HEK293 (cell line): ENCODE measurements around the gene TBC1D8.

Experiments
- CTCF ChIP-seq: fragments of 450-650 bp; formaldehyde crosslinking; IDR thresholded peaks from 2 replicates; pipeline ENCODE4 v1.5.1; 2016; ENCODE audit warnings: missing biosample characterization, missing genetic modification characterization
- MEIS1 ChIP-seq: sonication (generic); formaldehyde crosslinking; IDR thresholded peaks from 2 replicates; pipeline ENCODE4 v1.8.1; 2022; ENCODE audit warnings: missing genetic modification reagents, mild to moderate bottlenecking, borderline replicate concordance
- REST ChIP-seq: fragments of 450-650 bp; formaldehyde crosslinking; IDR thresholded peaks from 2 replicates; pipeline ENCODE4 v1.5.1; 2016; ENCODE audit warnings: missing biosample characterization, missing genetic modification characterization
- WT1 ChIP-seq: fragments of 450-650 bp; formaldehyde crosslinking; IDR thresholded peaks from 2 replicates; pipeline ENCODE4 v1.5.1; 2016; ENCODE audit warnings: missing biosample characterization, missing genetic modification characterization
- ZNF335 ChIP-seq: fragments of 450-650 bp; formaldehyde crosslinking; conservative IDR thresholded peaks from 2 replicates; pipeline ENCODE4 v1.5.1; 2016; ENCODE audit warnings: missing biosample characterization, missing genetic modification characterization

GRCh38 chr2:100992262-100992661 is 158.9 kb downstream of the TBC1D8 start:
- TF ChIP-seq CTCF (no peak), MEIS1 (no peak), WT1 (tag by site-specific recombination) (no peak), ZNF335 (tag by site-specific recombination) (no peak), REST (tag by site-specific recombination) (peak; percentile 34; the same call in 1 of the 2 replicates)
